Glomerular endothelial cell (primary cell): ENCODE data around the gene CXCR4. TPM values are rescaled to one million over a fixed set of nuclear protein-coding genes. Genes with fewer than 3 reads are reported as not detected.

Source experiments
- DNase-seq: peaks from one replicate; pipeline ENCODE4 v3.0.0-alpha.2; 2011; ENCODE audit warnings: low read depth, low spot score; ENCODE audit errors: extremely low read depth
- total RNA-seq: library from RNA; depleted of rRNA; stranded (reverse); fragments of >200 nt; gene quantifications from 2 replicates; pipeline ENCODE4 v1.2.3, GENCODE V29; 2015

CXCR4 gene
- 68.4 and 211 TPM in 2 replicates for total RNA-seq

DNA sequence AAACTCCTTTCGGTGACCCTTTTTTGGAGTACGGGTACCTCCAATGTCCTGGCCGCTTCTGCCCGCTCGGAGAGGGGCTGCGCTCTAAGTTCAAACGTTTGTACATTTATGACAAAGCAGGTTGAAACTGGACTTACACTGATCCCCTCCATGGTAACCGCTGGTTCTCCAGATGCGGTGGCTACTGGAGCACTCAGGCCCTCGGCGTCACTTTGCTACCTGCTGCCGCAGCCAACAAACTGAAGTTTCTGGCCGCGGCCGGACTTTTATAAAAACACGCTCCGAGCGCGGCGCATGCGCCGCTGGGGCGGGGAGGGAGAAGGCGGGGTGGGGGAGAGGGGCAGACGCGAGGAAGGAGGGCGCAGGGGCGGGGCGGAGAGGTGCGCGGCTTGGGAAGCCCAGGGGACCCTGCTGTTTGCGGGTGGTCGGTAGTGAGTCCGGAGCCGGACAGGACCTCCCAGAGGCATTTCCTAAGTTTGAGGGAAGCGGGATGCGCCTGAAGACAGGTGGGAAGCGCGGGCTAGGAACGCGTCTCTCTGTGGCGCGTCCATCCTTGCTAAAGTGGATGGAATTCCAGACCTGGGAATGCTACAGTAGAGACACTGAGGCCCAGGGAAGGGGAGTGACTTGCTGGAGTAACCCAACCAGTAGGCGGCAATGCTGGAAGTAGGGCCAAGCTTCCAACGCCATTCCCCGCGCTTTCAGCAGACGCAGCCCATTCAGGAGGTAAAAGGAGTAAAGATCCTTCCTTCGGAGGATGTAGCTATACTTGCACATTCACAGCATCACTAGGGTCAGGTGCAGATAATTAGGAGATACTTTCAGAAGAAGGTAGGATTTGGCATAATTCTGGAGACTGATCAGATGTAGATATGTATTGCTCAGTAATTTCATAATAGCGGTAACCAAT, at the start of gene CXCR4:
Gene CXCR4 (minus strand): TSS at position 241 of the 910 bp plus-strand sequence. CDS start 89 bp downstream, at position 152.
- DNase-seq: no peak

DNA sequence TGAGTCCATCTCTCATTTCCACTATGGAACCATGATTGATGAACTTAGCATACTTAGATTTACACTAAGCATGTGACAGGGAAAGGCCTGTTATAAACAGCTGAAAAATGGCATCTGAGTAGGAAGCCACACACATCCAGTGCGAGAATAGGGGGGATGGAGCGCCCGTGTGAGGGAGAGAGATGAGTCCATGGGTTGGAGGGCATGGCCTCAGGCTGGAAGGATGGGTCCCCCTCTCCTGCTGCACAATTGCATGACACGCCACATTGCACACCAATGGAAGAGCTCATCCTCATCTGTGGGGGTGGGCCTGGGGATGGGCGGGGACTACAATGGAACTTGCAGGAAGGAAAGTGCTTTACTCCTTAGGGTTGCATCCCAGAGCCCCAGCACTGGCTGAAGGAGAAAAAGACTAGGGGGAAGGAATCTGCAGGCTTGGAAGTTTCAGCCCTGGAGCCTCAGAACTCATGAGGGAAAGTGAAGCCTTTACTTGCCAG, 46.4 kb upstream of the CXCR4 start:
- DNase-seq: no peak

DNA sequence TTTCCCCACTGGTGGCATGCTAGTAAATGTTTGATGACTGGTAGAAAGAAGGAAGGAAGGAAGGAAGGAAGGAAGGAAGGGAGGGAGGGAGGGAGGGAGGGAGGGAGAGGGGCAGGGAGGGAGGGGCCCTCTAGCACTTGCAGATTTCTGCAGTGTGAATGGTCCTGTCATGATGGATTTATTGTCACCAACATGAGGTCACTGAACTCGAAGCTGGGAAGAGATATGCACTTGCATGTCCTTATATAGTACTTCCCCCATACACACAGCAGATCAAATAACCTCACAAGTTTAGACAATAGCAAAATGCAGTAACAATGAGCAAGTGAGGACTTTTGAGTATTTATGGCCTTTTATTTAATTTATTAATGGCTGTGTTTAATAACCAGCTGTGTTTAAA, 44.5 kb upstream of the CXCR4 start:
- DNase-seq: no peak

DNA sequence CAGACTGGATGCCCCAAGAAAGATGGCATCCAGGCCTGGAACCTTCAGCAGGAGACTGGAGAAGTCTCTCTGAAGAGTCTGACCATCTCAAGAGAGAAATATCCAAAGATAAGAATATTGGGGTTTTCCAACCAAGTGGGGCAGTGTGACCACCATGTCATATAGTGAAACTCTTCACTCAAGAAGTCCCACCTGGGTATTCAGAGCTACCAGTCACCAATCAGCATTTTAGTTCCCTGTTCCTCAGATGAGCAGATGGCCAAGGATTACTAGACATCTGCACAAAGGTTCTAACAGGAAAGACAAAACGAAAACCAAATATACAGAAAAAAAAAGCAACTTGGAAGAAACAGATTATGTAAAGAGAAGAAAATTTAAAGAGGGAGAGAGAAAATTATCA, 38.5 kb upstream of the CXCR4 start:
- no peak for DNase-seq

DNA sequence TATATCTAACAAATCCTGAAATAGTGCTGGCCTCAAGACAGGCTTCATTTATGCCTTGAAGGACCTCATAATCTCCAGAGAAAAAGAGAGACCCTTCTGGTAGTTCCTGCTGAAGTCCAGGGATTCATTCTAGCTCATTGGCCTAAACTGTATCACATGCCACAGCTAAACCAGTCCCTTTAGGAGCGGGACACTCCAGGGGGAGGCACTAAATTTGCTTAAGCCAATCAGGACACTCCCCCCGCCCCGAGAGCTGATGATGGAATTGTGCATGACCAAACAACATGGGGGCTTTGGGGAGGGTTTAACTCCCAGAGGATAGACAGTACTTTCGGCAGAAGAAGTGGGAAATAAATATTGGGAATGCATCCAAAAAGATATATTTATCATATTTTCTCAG, 36.4 kb upstream of the CXCR4 start:
- DNase-seq: no peak

DNA sequence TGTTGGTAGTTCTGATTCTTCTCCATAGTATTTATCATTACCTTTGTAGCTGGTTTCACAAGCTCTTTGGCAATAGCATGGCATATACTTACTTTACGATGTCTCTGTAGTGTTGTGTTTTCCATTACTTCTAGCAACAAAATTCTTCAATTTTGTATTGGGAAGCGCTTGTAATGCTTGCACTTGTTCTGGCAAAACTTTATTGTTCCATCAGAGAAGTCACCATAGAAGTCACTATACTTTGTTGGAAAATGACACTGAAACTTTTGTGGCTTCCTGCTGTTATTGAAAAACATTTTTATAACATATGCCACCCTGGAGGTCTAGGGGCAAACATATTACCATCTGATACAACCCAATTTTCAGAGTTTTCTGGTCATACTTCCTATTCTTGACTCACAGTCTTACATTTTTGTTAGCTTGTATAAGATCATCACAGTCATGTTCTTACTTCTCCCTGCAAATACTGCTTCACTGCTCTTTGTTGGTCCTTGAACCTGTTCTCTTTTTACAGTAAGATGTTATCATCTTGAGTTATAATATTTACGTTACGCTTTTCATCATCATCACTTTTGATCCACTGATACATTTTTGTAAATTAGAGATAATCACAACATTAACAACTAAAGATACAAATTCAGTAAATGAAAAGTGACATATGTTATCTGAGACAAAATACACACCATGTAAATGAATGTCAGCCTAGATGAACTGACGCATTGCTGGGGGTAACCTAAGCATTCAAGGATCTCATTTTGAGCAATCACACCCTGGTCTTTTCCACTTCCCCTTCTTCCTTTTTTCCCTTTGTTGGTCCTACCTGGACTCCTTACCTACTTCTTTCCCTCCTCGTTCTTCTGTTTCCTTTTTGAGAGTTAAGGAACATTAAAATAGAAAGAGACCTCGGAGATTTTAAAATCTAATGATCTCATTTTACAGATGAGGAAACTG, 33.3 kb upstream of the CXCR4 start:
- no peak for DNase-seq

DNA sequence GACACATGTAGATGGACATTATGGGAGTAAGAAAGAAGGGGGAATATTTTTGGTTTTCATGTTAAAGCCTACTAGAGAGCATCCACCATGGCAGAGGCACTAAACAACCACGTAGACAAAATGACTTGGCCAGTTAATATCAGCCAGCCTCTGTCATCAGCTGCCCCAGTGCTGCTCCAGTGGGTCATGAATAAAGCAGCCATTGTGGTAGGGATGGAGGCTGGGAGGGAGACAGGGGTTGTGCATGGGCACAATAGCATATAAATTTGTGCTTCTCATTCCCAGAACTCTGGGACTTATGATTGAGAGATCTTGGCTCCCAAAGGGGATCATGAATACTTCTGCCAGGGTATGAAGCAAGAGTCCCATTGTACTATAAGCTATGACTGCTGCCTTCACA, 31.1 kb upstream of the CXCR4 start:
- DNase-seq: no peak

DNA sequence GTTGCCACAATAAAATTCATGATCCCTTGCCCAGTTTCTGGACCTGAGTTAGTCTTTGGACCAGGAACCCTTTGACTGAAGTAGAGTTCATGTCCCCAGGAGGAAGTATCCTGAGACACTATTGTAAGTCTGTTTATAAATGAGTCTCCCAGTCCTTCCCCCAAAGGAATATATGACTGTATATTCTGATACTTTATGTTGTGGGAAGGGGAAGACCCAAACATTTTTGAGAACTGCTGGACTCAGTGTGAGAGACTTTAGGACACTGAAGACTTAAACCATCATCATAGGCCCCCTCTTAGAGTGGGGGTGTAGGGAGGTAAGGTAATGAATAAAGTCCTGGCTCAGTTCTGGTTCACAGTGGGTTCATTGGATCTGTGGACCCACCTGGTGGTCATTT, 28.6 kb upstream of the CXCR4 start:
- no peak for DNase-seq

DNA sequence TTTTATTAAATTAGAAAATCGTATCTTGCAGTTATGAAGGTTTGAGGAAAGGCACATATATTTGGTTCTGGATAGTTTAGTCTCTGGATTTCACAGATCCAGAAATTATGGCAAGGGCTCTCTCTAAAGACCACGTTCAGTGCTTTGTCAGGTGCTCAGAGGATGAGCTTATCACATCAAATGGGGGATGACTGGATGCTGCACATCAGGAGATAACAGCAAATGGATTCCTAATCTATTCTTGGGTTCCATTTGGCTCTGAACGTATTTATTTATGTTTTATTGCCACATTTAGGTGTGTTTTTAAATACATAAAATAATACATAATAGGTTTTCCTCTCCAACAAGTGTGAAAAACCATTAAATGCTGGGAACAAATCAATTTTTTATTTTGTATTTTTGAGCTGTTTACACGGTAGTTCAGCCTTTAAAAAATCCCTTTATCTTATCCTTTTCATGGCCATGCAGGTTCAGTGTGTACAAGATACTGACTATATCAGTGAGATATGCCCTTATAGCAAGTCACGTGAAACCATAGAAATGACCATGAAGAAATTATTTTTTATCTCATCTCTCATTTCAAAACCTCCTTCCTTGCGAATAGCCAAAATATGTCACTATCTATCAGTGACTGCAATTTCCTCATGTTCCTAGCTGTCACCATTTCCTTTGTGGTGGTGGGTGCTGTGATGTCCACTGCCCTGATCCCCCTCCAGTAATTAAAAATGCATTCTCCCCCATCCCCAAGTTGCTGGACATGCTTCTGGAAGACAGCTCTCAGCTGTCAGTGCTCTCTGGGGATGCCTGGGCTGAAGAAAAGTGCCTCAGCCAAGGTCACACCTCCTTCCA, 25.9 kb upstream of the CXCR4 start:
- no peak for DNase-seq

DNA sequence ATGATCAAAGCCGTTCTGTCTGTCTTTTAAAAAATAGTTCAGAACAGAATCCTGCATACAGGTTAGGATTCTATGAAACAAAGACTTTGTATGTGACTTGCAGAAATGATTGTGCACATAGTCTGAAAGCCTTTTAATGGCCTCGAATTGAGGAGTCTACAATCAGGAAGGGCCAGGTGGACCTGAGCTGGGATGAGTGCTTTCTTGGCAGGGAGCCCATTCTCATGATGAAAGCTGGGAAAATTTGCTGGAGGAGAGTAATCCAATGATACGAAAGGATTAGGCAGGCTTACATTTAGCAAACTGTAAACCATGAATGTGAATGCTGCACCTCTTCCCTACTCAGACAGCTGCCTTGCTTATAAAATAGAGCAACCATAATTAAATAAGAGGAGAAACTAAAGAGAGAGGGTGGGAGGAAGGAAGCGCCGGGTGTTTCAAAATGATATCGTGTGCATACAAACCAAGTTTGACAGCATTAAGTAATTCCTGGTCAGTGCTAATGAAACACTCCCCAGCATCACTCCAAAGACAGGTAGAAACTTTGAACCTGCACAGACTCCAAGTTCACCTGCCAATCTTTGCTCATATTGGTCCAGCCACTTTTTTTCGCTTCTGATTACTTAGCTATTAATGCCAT, 23.7 kb upstream of the CXCR4 start:
- no peak for DNase-seq

DNA sequence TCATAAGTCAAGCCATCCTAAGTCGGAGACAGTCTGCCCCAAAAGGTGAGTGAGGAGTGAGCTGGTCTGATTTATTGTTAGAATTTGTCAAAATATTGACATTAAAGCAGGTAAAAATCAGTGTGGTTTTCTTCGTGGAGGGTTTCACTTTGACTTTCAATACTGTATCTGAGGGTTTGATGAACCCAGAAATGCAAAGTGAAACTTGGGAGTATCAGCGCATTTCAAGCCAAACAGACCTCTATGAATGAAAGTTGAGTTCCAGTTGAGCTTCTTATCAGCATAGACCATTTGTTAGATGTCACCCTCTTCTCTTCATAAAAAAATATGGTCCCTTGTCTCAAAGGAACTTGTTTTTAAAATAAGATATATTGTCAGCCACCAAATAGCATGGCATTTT, 21.7 kb upstream of the CXCR4 start:
- DNase-seq: no peak

DNA sequence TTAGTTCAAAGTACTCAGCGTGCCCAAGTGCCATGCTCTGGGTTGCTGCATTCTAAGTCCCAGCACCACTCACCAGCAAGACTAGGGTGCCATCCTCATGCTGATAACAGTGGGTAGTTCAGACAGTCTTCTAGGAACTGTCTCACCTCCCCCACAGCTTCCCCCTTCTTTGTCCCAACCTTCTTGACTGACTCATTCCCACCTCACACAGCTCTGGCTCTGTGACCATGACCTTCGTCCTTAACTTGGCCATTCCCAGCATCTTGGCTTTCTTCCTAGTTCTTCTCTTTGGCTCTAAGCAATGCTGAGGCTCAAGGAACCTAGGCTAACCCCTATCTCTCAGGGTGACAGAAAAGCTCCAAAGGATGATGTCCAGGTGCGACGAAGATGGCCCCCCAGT, 20.0 kb upstream of the CXCR4 start:
- no peak for DNase-seq

DNA sequence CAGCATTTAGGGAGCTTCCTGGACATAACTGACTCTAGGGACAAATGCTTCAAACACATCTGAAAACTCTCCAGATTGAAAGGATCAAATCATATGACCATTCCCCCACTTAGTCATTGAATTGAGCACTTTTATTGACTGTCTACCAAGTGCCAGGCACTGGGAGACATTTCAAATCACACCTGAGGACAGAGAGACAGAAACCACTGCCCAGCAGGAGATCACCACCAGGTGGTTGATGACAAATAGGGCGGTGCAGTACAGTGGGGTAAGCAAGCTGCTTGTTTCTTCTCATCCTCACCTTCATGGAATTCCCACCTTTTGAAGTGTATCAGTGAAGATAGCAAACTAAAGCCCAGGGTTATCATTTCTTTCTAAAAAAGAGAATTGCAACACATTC, 19.0 kb upstream of the CXCR4 start:
- DNase-seq: no peak

DNA sequence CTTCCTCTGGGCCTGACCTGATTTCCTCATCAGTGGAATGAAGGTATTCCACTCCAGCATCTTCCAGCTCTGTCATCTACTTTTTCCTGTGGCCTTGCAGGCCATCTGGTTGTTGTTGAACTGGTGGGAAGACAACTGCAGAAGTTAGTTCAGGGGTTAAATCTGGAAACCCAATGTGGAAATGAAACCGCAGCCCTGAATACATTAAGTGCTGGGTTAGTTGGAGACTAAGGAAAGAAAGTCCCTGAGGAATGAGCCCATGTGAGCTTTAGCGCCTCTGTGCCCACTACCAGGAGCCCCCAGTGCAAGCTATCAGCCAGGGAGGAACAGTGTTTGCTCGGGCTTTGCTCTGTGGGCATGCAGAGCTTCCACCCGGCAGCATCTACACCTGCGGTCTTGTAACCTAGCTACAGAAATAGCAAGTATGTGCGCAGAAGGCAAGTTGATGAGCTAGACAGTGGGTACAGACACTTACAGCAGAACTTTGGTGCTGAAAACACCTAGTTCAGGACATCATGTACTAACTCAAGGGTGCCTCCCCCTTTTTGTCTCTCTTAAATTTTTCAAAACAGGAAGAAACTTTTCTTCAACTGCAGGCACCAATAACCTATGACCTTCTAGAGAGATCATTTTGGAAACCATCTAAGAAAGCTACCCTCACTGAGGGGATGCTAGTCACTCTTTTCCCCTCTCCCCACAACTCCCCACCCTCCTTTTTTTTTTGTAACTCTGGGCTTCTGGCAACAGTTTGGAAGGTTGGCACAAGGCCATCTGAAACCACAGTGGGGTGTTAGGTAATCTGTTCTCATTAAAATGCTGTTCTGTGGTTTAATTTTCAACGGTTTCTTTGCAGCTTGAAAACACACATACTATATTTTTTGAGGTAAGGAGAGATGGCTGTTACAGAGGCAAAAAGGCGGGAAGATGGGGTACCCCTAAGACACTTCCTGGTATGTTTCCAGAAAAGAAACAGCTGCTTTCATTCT, 18.3 kb upstream of the CXCR4 start:
- DNase-seq: no peak

DNA sequence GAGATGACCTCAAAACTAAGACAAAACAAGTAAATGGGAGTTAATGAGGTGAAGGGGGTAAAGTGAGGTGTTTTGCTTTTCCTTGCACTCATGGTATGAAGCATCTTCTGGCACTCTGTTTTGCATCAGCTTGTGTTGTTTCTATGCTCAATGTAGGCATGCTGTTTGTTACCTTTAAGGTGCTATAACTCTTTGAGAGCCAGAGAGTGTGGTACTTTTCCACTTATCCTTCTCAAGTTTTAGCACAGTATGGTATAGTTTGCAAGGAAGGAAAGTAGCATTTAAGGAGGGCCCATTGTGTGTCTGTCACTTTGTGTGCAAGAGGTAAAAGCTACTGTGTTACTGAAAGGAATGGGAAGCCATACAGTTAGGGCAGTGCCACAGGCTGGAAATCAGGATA, 17.5 kb upstream of the CXCR4 start:
- DNase-seq: no peak

DNA sequence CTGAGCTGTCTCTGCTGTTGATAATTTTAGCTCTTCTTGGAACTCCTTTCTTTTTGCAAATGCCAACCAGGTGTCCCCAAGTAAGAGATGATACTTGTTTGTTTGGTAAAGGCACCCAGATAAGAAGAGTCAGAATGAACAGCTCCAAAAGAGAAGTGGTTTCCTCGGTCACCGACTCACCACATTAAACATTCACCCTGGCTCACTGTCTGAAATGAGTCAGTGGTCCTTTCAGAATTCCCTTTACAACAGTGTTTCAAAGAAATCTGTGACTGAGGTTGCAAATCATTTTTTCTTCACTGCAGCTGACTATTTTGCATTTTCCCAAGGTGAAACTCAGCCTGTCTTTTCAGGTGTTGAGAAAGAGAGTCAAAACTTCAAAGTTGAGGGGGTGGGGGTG, 16.2 kb upstream of the CXCR4 start:
- no peak for DNase-seq

DNA sequence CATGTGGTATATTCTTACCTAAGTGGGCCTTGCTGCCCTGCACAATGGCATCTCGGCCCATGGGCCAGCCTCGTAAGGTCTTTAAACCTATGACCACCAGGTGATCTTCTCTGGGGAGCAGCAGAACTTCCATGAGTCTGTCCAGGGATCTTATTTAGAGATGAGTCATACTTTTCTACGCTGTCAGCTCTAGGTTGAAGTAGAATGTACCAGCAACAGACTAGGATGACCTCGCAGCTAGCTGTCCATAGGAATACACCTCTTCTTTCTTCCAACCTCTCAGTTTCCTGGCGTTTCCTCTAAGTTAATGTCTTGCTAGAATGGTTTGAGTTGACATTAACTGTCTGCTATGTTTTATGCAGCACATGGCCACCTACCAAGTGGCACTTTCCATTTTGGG, 15.6 kb upstream of the CXCR4 start:
- DNase-seq: no peak

DNA sequence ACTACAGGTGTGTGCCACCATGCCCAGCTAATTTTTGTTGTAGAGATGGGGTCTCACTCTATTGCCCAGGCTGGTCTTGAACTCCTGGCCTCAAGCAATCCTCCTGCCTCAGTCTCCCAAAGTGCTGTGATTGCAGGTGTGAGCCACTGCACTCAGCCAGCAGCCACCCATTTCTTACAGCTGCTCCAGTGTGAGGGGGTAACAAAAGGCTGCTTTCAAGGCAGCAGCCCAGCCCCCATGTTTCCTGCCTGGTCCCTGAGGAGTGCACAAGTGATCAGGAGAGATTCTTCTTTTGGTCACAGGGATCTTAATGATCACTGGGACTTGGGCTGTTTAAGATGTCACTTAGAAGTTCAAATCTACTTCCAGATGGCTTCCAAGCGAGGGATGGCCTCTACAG, 15.2 kb upstream of the CXCR4 start:
- DNase-seq: no peak

DNA sequence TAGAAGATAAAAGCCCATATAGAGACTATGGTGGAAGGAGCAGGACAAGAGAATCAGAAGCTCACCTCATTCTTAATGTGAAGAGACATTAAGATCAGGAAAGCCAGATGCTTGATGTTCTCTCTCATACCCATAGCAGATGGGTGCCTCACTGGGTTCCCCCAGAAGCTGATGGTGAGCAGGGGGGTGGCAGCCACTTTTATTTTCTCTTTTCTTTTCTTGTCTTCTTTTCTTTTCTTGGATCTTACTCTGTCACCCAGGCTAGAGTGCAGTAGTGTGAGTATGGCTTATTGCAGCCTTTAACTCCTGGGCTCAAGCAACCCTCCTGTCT, 14.8 kb upstream of the CXCR4 start:
- no peak for DNase-seq
